ENCODE results near the gene LOC101059915.
A peak's percentile ranks its signal among the peaks of the same experiment; 100 is the strongest.

LOC101059915 gene

DNA sequence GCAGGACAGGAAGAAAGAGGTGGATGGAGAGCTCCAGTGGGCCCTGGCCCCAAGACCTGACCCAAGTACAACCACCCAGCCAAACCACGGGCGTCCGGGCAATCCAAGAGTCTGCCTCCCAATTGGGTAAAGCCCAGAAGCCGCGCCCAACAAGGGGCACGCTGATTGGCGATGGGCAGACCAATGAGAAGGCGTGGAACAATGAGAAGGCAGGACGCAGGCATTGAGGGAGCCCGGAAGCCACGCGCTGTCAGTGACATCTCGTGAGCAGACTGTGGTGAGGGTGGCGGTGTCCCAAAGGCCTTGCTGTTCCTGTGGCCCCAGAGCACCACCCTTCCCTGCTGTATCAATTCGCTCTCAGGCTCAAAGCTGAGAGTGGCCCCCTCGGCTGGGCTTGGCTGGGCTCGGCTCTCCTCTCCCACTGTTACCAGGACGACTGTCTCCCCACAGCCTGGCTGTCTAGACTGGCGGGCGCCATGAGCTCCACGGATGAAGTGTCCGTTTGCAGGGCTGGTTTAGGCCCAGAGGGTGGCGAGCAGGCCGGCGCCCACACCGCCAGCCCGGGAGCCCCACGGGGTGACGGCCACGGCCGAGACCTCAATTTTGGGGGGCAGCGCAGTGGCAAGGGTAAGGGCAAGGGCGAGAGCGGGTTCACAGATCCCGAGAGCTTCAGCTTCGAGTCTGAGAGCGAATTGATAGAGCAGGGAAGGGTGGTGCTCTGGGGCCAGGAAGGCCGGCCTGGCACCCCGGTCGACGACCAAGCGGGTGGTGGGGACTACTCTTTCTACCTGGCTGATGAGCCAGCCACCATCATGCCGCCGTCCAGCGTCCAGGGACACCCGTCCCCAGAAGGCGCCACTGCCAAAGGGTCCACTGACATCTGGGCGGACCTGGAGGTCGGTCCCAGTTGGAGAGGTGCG lies at the start of gene LOC101059915:
Gene LOC101059915 (plus strand): TSS at position 219 of the 920 bp plus-strand sequence.
- no peak for DNase-seq

DNA sequence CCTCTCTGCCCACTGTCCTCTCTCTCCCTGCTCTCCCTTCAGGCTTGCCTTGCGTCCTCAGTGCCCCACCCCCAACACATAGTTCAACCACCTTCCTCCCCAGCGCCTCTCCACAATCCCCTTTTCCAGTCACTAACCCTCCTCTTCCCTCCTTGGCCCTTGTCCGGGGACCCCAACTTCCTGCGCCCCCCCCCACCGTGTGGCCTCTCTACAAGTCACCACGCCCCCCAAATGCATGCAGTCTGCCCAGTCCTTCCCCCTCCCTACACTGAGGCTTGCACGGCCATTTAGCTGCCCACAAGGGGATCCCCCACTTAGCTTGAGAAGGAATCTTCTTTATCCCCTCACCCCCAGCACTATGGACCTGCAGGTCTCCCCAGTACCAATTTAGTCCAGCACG lies 49.6 kb upstream of the LOC101059915 start:
- DNase-seq, result no peak

DNA sequence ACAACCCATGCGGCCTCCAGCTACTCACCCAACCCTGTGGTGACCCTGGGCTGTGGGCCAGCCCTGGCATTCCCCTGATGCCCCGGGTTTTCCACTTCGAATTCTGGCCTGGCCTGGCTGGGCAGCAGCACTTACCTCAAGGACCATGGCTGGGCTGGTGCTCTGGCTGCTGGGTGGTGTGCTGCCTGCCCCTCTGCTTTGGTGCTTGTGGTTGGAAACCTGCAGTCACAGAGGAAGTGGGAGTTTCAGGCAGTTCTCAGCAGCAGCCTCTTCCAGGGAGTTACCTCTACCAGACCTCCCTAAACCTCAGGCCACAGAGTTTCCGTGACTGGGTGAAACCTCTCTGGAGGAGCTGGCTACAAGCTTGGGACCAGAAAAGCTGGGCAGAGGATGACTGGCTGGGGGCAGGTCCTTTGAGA lies 49.0 kb upstream of the LOC101059915 start, which contains the start of gene CXCR3:
Gene CXCR3 (minus strand): TSS at position 209 of the 419 bp plus-strand sequence. CDS start 62 bp downstream, at position 147.
- DNase-seq, result peak; percentile 45 to 51

DNA sequence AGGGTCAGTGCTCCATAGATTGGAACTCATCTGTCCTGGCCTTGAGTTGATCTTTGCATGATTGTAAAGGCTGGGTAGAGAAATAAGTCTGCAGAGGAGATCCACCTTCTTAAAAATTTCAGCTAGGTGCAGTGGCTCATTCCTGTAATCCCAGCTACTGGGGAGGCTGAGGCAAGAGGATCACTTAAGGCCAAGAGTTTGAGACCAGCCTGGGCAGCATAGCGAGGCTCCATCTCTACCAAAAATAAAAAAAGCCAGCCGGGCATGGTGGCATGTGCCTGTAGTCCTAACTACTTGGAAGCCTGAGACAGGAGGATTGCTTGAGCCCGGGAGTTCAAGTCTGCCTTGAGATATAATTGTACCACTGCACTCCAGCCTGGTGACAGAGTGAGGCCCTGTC lies 48.6 kb upstream of the LOC101059915 start:
- no peak for DNase-seq

DNA sequence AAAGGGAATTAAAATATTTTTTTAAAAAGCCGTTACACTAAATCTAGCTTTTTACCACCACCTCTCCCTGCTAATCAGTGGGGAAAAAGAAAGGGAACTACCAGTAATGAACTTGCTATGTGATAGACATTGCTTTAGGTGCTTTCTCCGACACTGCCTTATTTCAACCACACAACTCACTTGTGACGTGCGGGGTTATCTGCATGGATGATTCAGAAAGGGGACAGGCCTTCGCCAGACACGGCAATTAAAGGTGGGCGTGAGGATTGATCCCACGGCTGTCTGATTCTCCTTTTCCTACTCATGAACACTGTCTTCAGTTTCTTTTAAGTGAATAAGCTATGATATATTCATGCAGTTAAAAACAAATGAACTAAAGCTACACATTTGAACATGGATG lies 48.2 kb upstream of the LOC101059915 start:
- DNase-seq, result peak; percentile 47 to 49

DNA sequence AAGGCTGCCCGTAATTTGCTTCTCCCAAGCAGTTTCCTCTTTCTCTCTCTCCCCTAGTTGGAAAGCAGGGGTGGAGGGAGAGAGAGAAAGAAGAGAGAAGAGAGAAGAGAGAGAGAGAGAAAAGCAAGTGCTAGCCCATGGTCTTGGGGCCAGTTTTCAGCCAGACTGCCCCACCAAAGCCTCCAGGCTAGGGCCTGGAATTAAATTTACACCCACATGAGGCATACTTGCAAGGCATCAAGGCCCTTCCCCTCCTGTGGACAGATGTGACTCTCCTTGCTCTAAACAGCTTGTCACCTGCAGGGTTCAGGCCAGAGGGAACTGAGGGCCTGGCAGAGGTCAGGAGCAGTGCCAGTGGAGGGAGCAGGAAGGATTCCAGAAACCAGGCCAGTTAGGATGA lies 47.4 kb upstream of the LOC101059915 start:
- DNase-seq, result no peak

DNA sequence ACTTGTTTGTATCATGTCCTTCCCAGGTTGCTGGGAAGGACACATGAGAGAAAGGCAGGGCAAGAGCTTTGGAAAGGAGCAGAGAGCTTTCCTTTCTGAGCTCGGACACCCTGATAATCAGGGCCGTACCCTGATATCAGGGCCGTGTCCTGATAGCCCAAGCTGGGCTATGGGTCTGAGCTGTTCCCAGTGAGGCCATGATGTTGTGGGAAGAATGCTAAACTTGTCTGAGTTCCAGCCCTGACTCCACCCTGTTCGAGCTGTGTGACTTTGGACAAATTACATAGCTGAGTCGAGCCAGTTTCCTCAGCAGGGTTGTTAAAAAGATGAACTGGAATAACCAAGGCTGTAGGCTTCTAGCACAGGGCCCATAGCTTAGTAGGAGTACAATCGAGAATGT lies 45.7 kb upstream of the LOC101059915 start:
- DNase-seq, result no peak

DNA sequence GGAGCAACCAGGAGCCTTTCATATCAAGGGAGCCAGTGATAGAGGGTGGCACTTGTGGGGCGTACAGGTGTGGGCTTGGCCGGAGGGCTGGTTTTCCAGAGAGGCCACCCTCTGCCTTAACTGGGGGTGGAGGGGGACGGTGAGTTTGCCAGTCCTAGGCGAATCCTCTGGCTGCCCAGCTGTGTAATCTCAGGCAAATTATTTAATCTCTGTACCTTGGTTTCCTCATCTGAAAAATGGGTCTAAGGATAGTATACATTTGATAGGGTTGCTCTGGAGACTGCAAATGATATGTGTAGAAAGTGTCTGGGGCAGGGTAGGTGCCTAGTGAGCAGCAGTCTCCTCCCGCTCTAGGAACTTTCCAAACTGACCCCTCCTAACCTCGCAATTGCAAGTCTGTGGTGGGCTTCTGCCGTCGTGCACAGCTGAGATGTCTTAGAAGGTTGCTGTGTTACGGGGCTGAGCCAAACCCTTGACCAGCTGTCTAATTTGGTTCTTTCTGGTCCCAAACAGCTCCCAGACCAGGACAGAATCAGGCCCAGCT lies 45.2 kb upstream of the LOC101059915 start:
- no peak for DNase-seq

DNA sequence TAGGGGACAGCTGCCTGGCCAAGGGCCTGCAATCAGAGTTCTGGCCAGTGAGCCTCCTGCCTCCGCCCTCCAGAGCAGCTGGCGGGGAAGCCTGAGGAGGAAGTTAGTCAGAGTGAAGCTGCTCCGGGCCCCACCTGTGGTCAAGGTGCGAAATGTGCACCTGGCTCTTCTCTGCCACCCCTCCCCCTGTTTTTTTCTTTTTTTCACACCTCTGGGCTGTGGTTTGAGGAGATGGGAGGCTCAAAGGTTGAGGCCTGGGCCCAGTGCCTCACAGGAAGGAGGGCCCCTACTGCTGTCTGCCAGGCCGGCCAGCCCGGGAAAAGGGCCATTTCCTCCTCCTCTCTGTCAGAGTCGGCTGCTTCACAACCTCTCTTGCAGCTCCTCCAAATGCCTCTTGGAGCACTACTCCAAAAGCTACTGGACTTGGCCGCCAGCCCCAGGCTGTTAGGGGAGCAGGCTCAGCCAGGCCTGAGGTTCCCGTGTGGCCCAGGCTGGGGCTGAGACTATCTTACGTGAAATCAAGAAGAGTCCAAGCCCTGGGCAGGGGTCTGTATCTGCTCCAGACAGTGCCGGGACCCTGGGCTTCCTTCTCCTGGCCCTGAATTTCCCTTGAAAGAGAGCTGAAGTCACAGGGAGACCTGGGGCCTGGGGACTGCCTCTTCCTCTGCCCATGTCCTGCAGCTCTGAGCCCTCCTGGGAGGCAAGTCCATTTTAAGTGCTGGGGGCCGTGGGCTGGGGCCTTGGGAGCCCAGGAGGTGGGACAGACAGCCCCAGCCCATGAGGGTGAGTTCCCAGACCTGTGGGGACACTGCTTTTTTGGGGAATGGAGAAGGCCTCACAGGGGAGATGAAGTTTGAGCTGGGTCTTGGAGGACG lies 44.5 kb upstream of the LOC101059915 start:
- DNase-seq, result peak; percentile 77 to 82

DNA sequence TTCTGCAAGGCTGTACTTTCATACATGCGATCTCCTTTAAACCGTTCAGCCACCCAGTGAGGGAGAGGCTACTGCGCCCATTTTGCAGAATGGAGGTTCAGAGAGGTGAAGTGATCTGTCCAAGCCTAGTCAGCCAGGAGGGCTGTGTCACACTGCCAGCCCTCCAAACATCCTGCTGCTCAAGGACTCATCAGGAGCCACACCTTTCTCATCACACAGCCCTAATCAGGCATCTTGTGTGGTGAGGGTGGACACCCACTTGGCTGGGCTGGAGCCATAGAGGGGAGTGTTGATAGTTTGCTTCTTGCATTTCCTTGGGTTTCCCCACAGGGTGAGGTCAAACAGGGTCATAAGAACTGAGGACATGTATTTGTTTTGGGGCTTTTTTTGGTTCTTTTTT lies 43.6 kb upstream of the LOC101059915 start:
- DNase-seq, result peak; percentile 22 to 39

DNA sequence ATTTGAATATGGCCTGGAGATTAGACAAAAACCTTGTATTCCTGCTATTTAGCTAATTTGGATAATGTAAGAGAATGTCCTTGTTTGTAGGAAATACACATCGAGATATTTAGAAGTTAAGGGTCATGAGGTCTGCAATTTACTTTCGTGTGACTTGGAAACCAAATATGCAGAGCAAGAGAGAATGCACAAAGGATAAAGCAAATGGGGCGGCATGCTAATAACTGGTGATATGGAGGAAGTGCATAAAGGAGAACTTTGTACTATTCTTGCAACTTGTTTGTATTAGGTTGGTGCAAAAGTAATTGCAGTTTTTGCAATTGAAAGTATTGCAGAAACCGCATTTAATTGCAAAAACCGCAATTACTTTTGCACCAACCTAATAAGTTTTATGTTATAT lies 41.9 kb upstream of the LOC101059915 start:
- no peak for DNase-seq

DNA sequence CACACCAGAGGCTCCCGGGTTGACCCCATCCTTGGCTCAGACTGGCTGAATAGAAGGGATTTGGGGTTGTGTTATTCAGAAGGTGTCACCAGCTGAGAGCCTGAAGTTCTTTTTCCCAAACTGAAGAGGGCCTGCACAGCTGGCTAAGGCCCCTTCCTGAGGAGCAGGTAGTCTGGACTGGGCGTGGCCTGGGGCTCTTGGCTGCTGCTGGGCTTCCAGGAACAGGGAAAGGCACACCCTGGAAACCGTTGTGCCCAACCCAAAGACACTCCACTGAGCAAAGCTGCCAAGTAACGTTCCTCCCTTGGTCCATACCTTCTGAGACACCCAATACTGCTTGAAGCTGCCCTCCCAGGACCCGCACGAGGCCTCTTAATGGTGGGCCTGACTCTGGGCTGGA lies 40.8 kb upstream of the LOC101059915 start:
- no peak for DNase-seq

DNA sequence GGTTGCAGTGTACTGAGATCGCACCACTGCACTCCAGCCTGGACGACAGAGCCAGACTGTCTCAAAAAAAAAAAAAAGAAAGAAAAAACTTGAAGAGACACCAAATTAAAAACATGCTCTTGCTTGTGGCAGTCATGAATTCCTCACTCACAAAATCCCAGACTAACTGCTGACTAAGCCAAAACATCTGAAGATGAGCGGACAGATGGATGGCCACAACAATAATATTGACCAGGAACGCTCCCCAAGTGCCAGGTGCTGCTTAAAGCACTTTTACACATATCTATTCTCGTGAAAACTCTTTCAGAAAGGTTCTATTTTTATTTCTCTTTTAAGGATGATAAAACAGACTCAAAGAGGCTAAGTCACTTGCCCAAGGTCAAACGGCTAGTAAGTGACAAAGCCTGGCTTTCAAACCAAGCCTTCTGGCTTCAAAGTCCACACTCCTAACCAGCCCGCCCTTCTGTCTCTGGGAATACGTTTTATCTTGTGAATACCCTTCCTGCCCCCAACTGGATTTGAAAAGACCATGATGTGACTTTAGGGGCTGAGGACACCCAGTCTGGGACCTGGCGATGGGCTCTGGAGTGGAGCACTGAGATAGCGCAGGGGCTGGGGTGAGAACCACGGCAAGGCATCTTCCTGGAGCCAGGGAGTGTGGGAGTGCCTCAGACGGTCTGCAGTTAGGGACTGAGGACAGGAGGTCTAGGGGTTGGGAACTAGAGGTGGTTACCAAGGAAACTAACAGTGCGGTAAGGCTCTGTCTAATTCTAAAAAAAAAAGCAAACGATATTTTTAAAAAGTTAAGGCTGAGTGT lies 39.5 kb upstream of the LOC101059915 start:
- DNase-seq, result no peak

DNA sequence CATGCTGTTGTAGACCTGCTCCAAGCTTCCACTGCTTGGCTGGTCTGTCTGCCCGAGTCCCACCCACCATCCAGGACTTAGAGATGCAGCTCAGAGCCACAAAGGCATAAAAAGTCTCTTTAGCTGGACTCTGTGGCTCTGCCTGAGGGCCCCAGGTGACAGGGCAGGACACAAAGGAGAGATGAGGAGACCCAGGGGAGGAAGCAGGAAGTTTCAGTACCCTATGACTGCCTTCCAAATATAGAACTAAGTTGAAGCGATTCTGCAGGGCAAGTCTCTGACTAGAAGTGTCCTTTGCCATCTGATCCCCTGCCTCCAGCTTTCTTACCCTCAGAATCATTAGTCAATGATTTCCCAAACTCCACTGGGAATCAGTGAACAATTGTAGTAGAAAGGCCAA lies 37.9 kb upstream of the LOC101059915 start:
- DNase-seq, result no peak

DNA sequence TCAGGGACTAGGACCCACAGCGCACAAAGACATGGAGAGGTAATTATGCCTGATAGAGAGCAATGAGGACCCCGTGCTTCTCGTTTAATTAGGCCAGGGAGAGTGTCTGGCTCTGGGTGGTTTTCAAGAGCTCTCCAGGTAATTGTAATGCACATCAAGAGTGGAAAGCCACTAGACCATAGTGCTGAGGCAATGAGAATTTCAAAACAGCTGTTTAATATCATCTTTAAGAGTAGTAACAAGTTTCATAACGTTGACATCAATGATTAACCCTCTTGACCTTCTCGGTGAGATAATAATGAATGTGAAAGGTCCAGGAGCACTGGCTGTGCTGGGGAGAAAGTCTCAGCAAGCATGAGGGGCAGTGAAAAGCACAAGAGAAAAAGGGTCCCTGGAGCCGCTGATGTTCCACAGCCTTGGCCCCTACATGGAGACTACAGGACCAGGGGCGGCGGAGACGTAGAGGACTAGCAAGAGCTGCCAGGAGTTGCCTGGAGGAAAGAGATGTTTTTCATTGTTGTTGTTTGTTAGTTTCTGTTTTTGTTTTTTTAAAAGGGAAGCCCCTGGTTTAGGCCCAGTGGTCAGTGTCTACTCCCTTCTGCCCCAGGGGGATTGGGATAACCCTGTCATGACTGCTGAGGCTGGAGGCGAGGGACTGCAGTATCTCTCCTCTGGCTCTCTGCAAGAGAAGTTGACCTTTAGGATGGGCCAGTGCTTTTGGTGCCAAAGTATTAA lies 34.3 kb upstream of the LOC101059915 start:
- DNase-seq, result no peak

DNA sequence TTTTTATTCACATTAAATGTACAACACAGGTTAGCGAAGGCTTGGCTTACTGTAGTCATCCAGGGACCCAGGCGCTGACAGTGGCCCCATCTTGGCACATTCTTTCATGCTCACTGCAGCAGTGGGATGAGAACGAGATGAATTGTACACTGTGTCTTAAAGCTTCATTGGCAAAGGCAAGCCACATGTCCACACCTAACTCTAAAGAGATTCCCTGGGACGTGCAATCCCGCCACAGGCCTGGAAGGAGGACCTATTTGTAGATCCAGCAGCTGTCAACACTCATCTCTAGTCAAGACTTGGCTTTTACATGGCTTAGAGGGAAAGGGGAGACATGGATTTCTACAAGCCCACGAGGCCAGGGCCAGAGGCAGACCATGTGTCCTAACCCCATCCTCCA lies 33.0 kb upstream of the LOC101059915 start:
- DNase-seq, result no peak

DNA sequence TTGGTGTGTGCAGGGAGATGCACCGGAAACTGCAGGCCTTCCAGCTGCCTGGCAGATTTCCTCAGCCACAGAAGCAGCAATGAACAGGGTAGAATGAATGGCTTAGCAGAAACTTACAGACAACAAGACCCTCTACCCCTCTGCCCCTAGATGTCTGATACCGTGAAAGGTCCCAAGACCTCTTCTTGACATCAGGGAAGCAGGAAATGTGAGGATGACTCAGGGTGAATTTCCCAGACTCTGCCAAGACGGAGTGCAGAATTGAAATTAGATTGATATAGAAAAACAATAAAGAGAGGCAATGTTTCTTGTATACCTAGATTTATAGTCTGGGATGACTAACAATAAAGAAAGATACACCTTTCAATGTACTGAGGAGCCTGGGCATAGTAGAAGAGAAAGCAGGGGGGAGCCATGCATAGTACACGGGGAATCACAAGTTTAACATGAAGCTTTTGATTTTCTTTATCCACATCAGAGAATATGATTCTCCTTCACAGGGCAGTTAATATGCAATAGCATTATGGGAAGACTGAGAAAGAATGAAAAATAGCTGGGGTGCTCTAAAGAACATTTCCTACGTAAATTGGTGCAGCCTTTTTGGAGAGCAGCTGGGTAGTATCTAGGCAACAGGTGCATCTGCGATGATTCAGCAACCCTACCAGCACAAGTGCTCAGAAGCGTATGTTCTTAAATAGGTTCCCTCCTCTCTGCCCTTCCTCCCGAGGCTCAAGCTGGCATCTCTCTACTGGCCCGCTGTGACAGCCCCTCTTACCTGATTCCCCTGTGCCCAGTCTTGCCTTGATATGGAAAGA lies 30.7 kb upstream of the LOC101059915 start:
- DNase-seq, result no peak

DNA sequence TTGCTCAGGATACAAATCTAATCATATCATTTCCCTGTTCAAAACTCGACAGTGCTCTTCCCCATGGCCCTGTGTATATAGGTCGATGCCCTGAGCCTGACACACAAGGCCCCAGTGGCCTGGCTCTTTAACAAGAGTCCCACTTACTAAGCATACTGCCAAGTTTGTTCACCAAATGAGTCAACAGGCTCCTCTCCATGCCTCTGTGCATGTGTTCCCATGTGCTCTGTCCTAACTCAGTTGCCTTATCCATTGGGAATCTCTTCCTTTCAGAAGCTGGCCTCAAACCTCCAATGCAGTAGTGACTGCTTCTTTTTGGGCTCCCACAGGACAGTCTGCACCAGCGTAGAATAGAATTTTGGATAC lies 30.1 kb upstream of the LOC101059915 start:
- no peak for DNase-seq

DNA sequence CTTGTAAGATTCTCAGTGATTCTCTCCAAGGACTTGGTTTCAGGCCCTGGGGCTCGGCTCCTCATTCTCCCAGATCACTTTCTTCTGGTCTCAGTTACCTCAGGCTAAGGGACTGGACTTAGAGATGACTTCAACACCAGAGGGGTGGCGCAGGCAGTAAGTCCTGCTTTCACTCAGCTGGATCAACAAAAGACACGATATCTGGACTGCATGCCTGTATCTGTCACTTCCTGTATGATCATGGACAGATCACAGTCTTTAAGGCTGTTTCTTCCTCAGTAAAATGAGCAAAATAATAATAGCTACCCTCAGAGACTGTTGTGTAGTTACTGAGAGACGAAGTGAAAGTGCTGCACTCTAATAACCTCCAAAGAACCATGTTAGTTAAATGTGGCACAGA lies 29.5 kb upstream of the LOC101059915 start:
- DNase-seq, result no peak

DNA sequence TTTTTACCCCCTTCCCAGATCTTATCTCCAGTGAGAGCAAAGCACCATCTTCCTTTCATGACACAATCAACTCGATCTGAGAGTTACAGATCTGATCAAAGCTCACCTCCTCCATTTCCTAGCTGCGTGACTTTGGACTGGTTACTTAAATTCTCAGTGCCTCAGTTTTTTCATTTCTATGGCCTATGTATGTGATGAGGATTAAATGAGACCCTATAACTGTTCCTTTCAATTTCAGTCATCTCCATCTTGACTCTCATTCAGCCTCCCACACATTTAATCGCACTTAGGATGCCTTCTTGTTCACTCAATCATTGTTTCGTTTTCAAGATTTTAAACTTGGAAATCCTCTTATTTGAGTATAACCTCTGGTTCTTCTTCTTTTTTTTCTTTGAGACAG lies 28.9 kb upstream of the LOC101059915 start:
- DNase-seq, result no peak

DNA sequence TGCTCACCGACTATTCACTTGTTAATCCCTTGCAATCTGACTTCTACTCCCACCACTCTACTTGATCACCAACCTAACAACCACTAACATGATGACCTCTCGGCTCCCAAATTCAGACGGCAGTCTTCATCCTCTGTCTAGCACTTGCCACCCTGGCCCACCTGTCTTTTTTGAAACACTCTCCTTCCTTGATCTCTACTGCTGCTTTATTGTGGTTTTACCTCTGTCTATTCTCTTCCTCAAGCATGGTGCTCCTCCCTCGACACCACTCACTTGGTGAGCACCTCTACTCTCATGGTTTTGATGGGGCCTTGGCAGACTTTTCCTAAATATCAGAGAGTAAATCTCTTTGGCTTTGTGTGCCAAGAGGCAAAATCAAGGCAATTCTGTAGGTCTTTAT lies 27.3 kb upstream of the LOC101059915 start:
- DNase-seq, result peak in 1 of 2 donors; percentile 18
